Effector CD8-positive, alpha-beta T cell (primary cell): ENCODE results near the gene PALLD.

Experiments used
- DNase-seq: peaks from one replicate; lab custom pipeline; 2025; lab: John Stamatoyannopoulos, UW

The PALLD gene

GRCh38 chr4:168623011-168623410 is 126.2 kb downstream of the PALLD start:
- DNase-seq: no peak

GRCh38 chr4:168623484-168623883 is 126.6 kb downstream of the PALLD start:
- no peak for DNase-seq

GRCh38 chr4:168628251-168628650 is 131.4 kb downstream of the PALLD start:
- DNase-seq: no peak

GRCh38 chr4:168629566-168629965 is 132.7 kb downstream of the PALLD start:
- no peak for DNase-seq

- DNase-seq: no peak
Measured at GRCh38 chr4:168630445-168631187, 133.8 kb downstream of the PALLD start.

- no peak for DNase-seq
Measured at GRCh38 chr4:168631241-168632162, 134.7 kb downstream of the PALLD start.

GRCh38 chr4:168632301-168632725 is 135.5 kb downstream of the PALLD start:
- no peak for DNase-seq

- no peak for DNase-seq
Measured at GRCh38 chr4:168633064-168633463, 136.2 kb downstream of the PALLD start.

GRCh38 chr4:168633496-168633895 is 136.6 kb downstream of the PALLD start:
- DNase-seq: no peak

- DNase-seq: no peak
Measured at GRCh38 chr4:168634276-168634802, 137.5 kb downstream of the PALLD start.

GRCh38 chr4:168636040-168636439 is 139.2 kb downstream of the PALLD start:
- DNase-seq: no peak

- no peak for DNase-seq
Measured at GRCh38 chr4:168636506-168637196, 139.8 kb downstream of the PALLD start.

- no peak for DNase-seq
Measured at GRCh38 chr4:168637872-168638756, 141.3 kb downstream of the PALLD start.

- DNase-seq: no peak
Measured at GRCh38 chr4:168639914-168640313, 143.1 kb downstream of the PALLD start.

- DNase-seq: no peak
Measured at GRCh38 chr4:168641811-168642140, 144.9 kb downstream of the PALLD start.

GRCh38 chr4:168642591-168642990 is 145.7 kb downstream of the PALLD start:
- no peak for DNase-seq

GRCh38 chr4:168643111-168643795 is 146.4 kb downstream of the PALLD start:
- no peak for DNase-seq

GRCh38 chr4:168643796-168644159 is 146.9 kb downstream of the PALLD start:
- no peak for DNase-seq

- DNase-seq: no peak
Measured at GRCh38 chr4:168646001-168646768, 149.3 kb downstream of the PALLD start.
